AG20443 (cell line): ENCODE results near the gene NBL1.
"Not testable (repeated sequence)": the region's sequence is repeated elsewhere in the genome, so short reads cannot be mapped to it uniquely, and the experiment has no call there.

ENCODE experiments used
- DNase-seq: peaks from one replicate; pipeline ENCODE4 v3.0.0; 2012; ENCODE audit warnings: low spot score, mixed read lengths

The NBL1 gene

GRCh38 chr1:19622204-19622603, 21.9 kb upstream of the NBL1 start:
- DNase-seq: peak; percentile 33

- DNase-seq: no peak
Measured at GRCh38 chr1:19623523-19623922, 20.6 kb upstream of the NBL1 start.

GRCh38 chr1:19625291-19625937, 18.7 kb upstream of the NBL1 start:
- no peak for DNase-seq

GRCh38 chr1:19628879-19629278, 15.2 kb upstream of the NBL1 start:
- no peak for DNase-seq

- DNase-seq: no peak
Measured at GRCh38 chr1:19629357-19629756, 14.8 kb upstream of the NBL1 start.

GRCh38 chr1:19630192-19630591, 13.9 kb upstream of the NBL1 start:
- not testable (repeated sequence) for DNase-seq

GRCh38 chr1:19630720-19631395, 13.3 kb upstream of the NBL1 start:
- DNase-seq: no peak

GRCh38 chr1:19632211-19632610, 11.9 kb upstream of the NBL1 start:
- DNase-seq: no peak

GRCh38 chr1:19633106-19633505, 11.0 kb upstream of the NBL1 start:
- no peak for DNase-seq

GRCh38 chr1:19635064-19635463, 9.0 kb upstream of the NBL1 start:
- DNase-seq: not testable (repeated sequence)

GRCh38 chr1:19635646-19636045, 8.5 kb upstream of the NBL1 start:
- no peak for DNase-seq

- DNase-seq: no peak
Measured at GRCh38 chr1:19636065-19636464, 8.0 kb upstream of the NBL1 start.

GRCh38 chr1:19636749-19637148, 7.4 kb upstream of the NBL1 start:
- DNase-seq: not testable (repeated sequence)

- no peak for DNase-seq
Measured at GRCh38 chr1:19637606-19638005, 6.5 kb upstream of the NBL1 start.

GRCh38 chr1:19639228-19639627, 4.9 kb upstream of the NBL1 start:
- DNase-seq: not testable (repeated sequence)

GRCh38 chr1:19639999-19640362, 4.1 kb upstream of the NBL1 start:
- no peak for DNase-seq

GRCh38 chr1:19640363-19641316, 3.5 kb upstream of the NBL1 start:
- DNase-seq: no peak

GRCh38 chr1:19643121-19643520, 990 bp upstream of the NBL1 start:
- peak; percentile 47 for DNase-seq

GRCh38 chr1:19644395-19644680, 227 bp downstream of the NBL1 start:
- DNase-seq: no peak

GRCh38 chr1:19644681-19645410, 735 bp downstream of the NBL1 start:
- DNase-seq: peak; percentile 67

- DNase-seq: peak; percentile 54
Measured at GRCh38 chr1:19645411-19646251, 1.5 kb downstream of the NBL1 start.
